ENCODE measurements around the gene MCM3.

MCM3 gene

GRCh38 chr6:52317841-52318581 is 33.5 kb upstream of the MCM3 start:
- Histone ChIP-seq H3K4me1 (ENCODE audit: control insufficient read depth, insufficient read depth, low read length) (no peaks in the 10 kb centered on the region), H3K4me3 (ENCODE audit: low read length) (no peak overlapping the region), H3K27me3 (ENCODE audit: control insufficient read depth, insufficient read depth, low read length) (no peaks in the 10 kb centered on the region), H3K36me3 (ENCODE audit: control insufficient read depth, insufficient read depth, low read length) (no peaks in the 10 kb centered on the region), H3K27ac (ENCODE audit: low read length) (no peak overlapping the region), H3K9me3 (ENCODE audit: control insufficient read depth, insufficient read depth, low read length) (no peaks in the 10 kb centered on the region)
- DNase-seq (ENCODE audit: low read depth, low spot score): no peak
- no CpG with 5 or more reads among the region's 4 CpGs for WGBS (ENCODE audit: insufficient coverage, insufficient read length)

GRCh38 chr6:52317211-52317610 is 32.7 kb upstream of the MCM3 start:
- no peaks in the 10 kb centered on the region for H3K27me3 ChIP-seq (ENCODE audit: control insufficient read depth, insufficient read depth, low read length)
- no peak for DNase-seq (ENCODE audit: low read depth, low spot score)
- no peaks in the 10 kb centered on the region for H3K4me1 ChIP-seq (ENCODE audit: control insufficient read depth, insufficient read depth, low read length)
- no peak overlapping the region for H3K27ac ChIP-seq (ENCODE audit: low read length)
- WGBS (ENCODE audit: insufficient coverage, insufficient read length): no CpG with 5 or more reads among the region's 1 CpG
- no peaks in the 10 kb centered on the region for H3K9me3 ChIP-seq (ENCODE audit: control insufficient read depth, insufficient read depth, low read length)
- H3K4me3 ChIP-seq (ENCODE audit: low read length): no peak overlapping the region
- no peaks in the 10 kb centered on the region for H3K36me3 ChIP-seq (ENCODE audit: control insufficient read depth, insufficient read depth, low read length)

- Histone ChIP-seq H3K27me3 (ENCODE audit: control insufficient read depth, insufficient read depth, low read length) (no peaks in the 10 kb centered on the region), H3K27ac (ENCODE audit: low read length) (no peak overlapping the region), H3K36me3 (ENCODE audit: control insufficient read depth, insufficient read depth, low read length) (no peaks in the 10 kb centered on the region), H3K4me1 (ENCODE audit: control insufficient read depth, insufficient read depth, low read length) (no peaks in the 10 kb centered on the region), H3K9me3 (ENCODE audit: control insufficient read depth, insufficient read depth, low read length) (no peaks in the 10 kb centered on the region), H3K4me3 (ENCODE audit: low read length) (no peak overlapping the region)
- WGBS (ENCODE audit: insufficient coverage, insufficient read length): no CpG with 5 or more reads among the region's 2 CpGs
- DNase-seq (ENCODE audit: low read depth, low spot score): no peak
Observed at GRCh38 chr6:52314752-52315151, 30.2 kb upstream of the MCM3 start.

GRCh38 chr6:52312461-52312860 is 27.9 kb upstream of the MCM3 start:
- no CpG with 5 or more reads among the region's 2 CpGs for WGBS (ENCODE audit: insufficient coverage, insufficient read length)
- Histone ChIP-seq H3K4me1 (ENCODE audit: control insufficient read depth, insufficient read depth, low read length) (no peaks in the 10 kb centered on the region), H3K27me3 (ENCODE audit: control insufficient read depth, insufficient read depth, low read length) (no peaks in the 10 kb centered on the region), H3K36me3 (ENCODE audit: control insufficient read depth, insufficient read depth, low read length) (no peaks in the 10 kb centered on the region), H3K4me3 (ENCODE audit: low read length) (no peak overlapping the region), H3K9me3 (ENCODE audit: control insufficient read depth, insufficient read depth, low read length) (no peaks in the 10 kb centered on the region), H3K27ac (ENCODE audit: low read length) (no peak overlapping the region)
- DNase-seq (ENCODE audit: low read depth, low spot score): no peak

GRCh38 chr6:52310932-52311331 is 26.4 kb upstream of the MCM3 start:
- no peaks in the 10 kb centered on the region for H3K9me3 ChIP-seq (ENCODE audit: control insufficient read depth, insufficient read depth, low read length)
- H3K27ac ChIP-seq (ENCODE audit: low read length): no peak overlapping the region
- no peaks in the 10 kb centered on the region for H3K36me3 ChIP-seq (ENCODE audit: control insufficient read depth, insufficient read depth, low read length)
- no peak overlapping the region for H3K4me3 ChIP-seq (ENCODE audit: low read length)
- H3K27me3 ChIP-seq (ENCODE audit: control insufficient read depth, insufficient read depth, low read length): no peaks in the 10 kb centered on the region
- no CpG with 5 or more reads among the region's 3 CpGs for WGBS (ENCODE audit: insufficient coverage, insufficient read length)
- no peak for DNase-seq (ENCODE audit: low read depth, low spot score)
- H3K4me1 ChIP-seq (ENCODE audit: control insufficient read depth, insufficient read depth, low read length): no peaks in the 10 kb centered on the region

GRCh38 chr6:52307900-52308372 is 23.4 kb upstream of the MCM3 start:
- no peak for DNase-seq (ENCODE audit: low read depth, low spot score)
- no peaks in the 10 kb centered on the region for H3K27me3 ChIP-seq (ENCODE audit: control insufficient read depth, insufficient read depth, low read length)
- H3K4me3 ChIP-seq (ENCODE audit: low read length): no peak overlapping the region
- no CpG with 5 or more reads among the region's 1 CpG for WGBS (ENCODE audit: insufficient coverage, insufficient read length)
- H3K9me3 ChIP-seq (ENCODE audit: control insufficient read depth, insufficient read depth, low read length): no peaks in the 10 kb centered on the region
- no peaks in the 10 kb centered on the region for H3K4me1 ChIP-seq (ENCODE audit: control insufficient read depth, insufficient read depth, low read length)
- H3K27ac ChIP-seq (ENCODE audit: low read length): no peak overlapping the region
- H3K36me3 ChIP-seq (ENCODE audit: control insufficient read depth, insufficient read depth, low read length): no peaks in the 10 kb centered on the region

- H3K4me1 ChIP-seq (ENCODE audit: control insufficient read depth, insufficient read depth, low read length): no peaks in the 10 kb centered on the region
- WGBS (ENCODE audit: insufficient coverage, insufficient read length): no CpG with 5 or more reads among the region's 32 CpGs
- no peaks in the 10 kb centered on the region for H3K36me3 ChIP-seq (ENCODE audit: control insufficient read depth, insufficient read depth, low read length)
- H3K27ac ChIP-seq (ENCODE audit: low read length): no peak overlapping the region
- H3K4me3 ChIP-seq (ENCODE audit: low read length): peak overlapping the region; percentile 77; the same call in 1 of the 2 replicates
- DNase-seq (ENCODE audit: low read depth, low spot score): no peak
- no peaks in the 10 kb centered on the region for H3K27me3 ChIP-seq (ENCODE audit: control insufficient read depth, insufficient read depth, low read length)
- H3K9me3 ChIP-seq (ENCODE audit: control insufficient read depth, insufficient read depth, low read length): no peaks in the 10 kb centered on the region
Observed at GRCh38 chr6:52306972-52307870, 22.7 kb upstream of the MCM3 start.

GRCh38 chr6:52305948-52306767 is 21.6 kb upstream of the MCM3 start:
- Histone ChIP-seq H3K4me1 (ENCODE audit: control insufficient read depth, insufficient read depth, low read length) (no peaks in the 10 kb centered on the region), H3K9me3 (ENCODE audit: control insufficient read depth, insufficient read depth, low read length) (no peaks in the 10 kb centered on the region), H3K27me3 (ENCODE audit: control insufficient read depth, insufficient read depth, low read length) (no peaks in the 10 kb centered on the region), H3K36me3 (ENCODE audit: control insufficient read depth, insufficient read depth, low read length) (no peaks in the 10 kb centered on the region), H3K27ac (ENCODE audit: low read length) (no peak overlapping the region), H3K4me3 (ENCODE audit: low read length) (no peak overlapping the region)
- no peak for DNase-seq (ENCODE audit: low read depth, low spot score)
- no CpG with 5 or more reads among the region's 15 CpGs for WGBS (ENCODE audit: insufficient coverage, insufficient read length)

GRCh38 chr6:52305411-52305810 is 20.9 kb upstream of the MCM3 start:
- H3K4me3 ChIP-seq (ENCODE audit: low read length): no peak overlapping the region
- H3K36me3 ChIP-seq (ENCODE audit: control insufficient read depth, insufficient read depth, low read length): no peaks in the 10 kb centered on the region
- no peaks in the 10 kb centered on the region for H3K4me1 ChIP-seq (ENCODE audit: control insufficient read depth, insufficient read depth, low read length)
- no peaks in the 10 kb centered on the region for H3K27me3 ChIP-seq (ENCODE audit: control insufficient read depth, insufficient read depth, low read length)
- no CpG with 5 or more reads among the region's 6 CpGs for WGBS (ENCODE audit: insufficient coverage, insufficient read length)
- no peak overlapping the region for H3K27ac ChIP-seq (ENCODE audit: low read length)
- H3K9me3 ChIP-seq (ENCODE audit: control insufficient read depth, insufficient read depth, low read length): no peaks in the 10 kb centered on the region
- DNase-seq (ENCODE audit: low read depth, low spot score): no peak

- no peak overlapping the region for H3K27ac ChIP-seq (ENCODE audit: low read length)
- no peak overlapping the region for H3K4me3 ChIP-seq (ENCODE audit: low read length)
- no peaks in the 10 kb centered on the region for H3K9me3 ChIP-seq (ENCODE audit: control insufficient read depth, insufficient read depth, low read length)
- H3K4me1 ChIP-seq (ENCODE audit: control insufficient read depth, insufficient read depth, low read length): no peaks in the 10 kb centered on the region
- no peaks in the 10 kb centered on the region for H3K27me3 ChIP-seq (ENCODE audit: control insufficient read depth, insufficient read depth, low read length)
- no peak for DNase-seq (ENCODE audit: low read depth, low spot score)
- WGBS (ENCODE audit: insufficient coverage, insufficient read length): no CpG with 5 or more reads among the region's 1 CpG
- H3K36me3 ChIP-seq (ENCODE audit: control insufficient read depth, insufficient read depth, low read length): no peaks in the 10 kb centered on the region
Observed at GRCh38 chr6:52304983-52305390, 20.4 kb upstream of the MCM3 start.
